Thoracic aorta (tissue), 2 donors: ENCODE results near the gene TMEFF1. TPM values are rescaled to one million over a fixed set of nuclear protein-coding genes. Genes with fewer than 3 reads are reported as not detected.

Experiments
- ATAC-seq: fragments of 150-250 bp; one replicate; pipeline ENCODE4 v1.8.0; 2017; ENCODE audit warnings: low read depth; ENCODE audit not compliant: insufficient number of reproducible peaks, low FRiP score
- DNase-seq: peaks from one replicate; pipeline ENCODE4 v3.0.0-alpha.2; 2020; ENCODE audit warnings: low spot score
- H3K27ac ChIP-seq, 2 donors: fragments of 200-600 bp; sonication (generic); 1 replicate in 1 of 2; 2 replicates in 1 of 2; pipeline ENCODE4 v1.5.1; 2016; ENCODE audit warnings: mild to moderate bottlenecking in 2 of 2, moderate library complexity in 2 of 2
- H3K27me3 ChIP-seq: fragments of 200-600 bp; sonication (generic); replicated peaks from 2 replicates; pipeline ENCODE4 v1.6.0; 2016; ENCODE audit warnings: mild to moderate bottlenecking; ENCODE audit not compliant: insufficient read depth
- H3K36me3 ChIP-seq: fragments of 200-600 bp; sonication (generic); one replicate; pipeline ENCODE4 v1.5.1; 2016
- H3K4me1 ChIP-seq, 2 donors: fragments of 200-600 bp; sonication (generic); 1 replicate in 1 of 2; 2 replicates in 1 of 2; pipeline versions ENCODE4 v1.5.1 to v1.6.0; 2016; ENCODE audit warnings: low read depth in 2 of 2, mild to moderate bottlenecking in 1 of 2; ENCODE audit not compliant: control insufficient read depth in 1 of 2
- H3K4me3 ChIP-seq: fragments of 200-600 bp; sonication (generic); 2 replicates; pipeline ENCODE4 v1.5.1; 2016; ENCODE audit warnings: mild to moderate bottlenecking
- H3K9me3 ChIP-seq: fragments of 200-600 bp; sonication (generic); 2 replicates; pipeline ENCODE4 v1.5.1; 2016
- CTCF ChIP-seq: fragments of 200-600 bp; sonication (generic); IDR thresholded peaks from one replicate; pipeline ENCODE4 v1.5.1; 2019; ENCODE audit warnings: antibody characterized with exemption
- total RNA-seq, 2 donors: library from RNA; depleted of rRNA; stranded (reverse); fragments of >200 nt; gene quantifications; one replicate each; pipeline versions ENCODE4 v1.1.0 to v1.2.3, GENCODE V29; 2016

TMEFF1 gene
- total RNA-seq, 2 donors from 2014 or later = not detected

- no peak for TF ChIP-seq CTCF
- Histone ChIP-seq H3K9me3 (no peaks in the 10 kb centered on the region), H3K4me1 (peaks cover 17 to 36% of the 10 kb centered on the region in 2 donors), H3K36me3 (no peaks in the 10 kb centered on the region), H3K4me3 (peak overlapping the region; percentile 88), H3K27me3 (no peaks in the 10 kb centered on the region), H3K27ac (peak overlapping the region; percentile 58 to 87)
- DNase-seq (no peak), ATAC-seq (peak; percentile 77)
These were observed 43.9 kb upstream of the TMEFF1 start for GRCh38 chr9:100428871-100429654.

- Histone ChIP-seq H3K36me3 (no peaks in the 10 kb centered on the region), H3K9me3 (no peaks in the 10 kb centered on the region), H3K4me1 (peaks cover 17 to 36% of the 10 kb centered on the region in 2 donors), H3K4me3 (no peak overlapping the region), H3K27ac (no peak overlapping the region), H3K27me3 (no peaks in the 10 kb centered on the region)
- DNase-seq = no peak
- no peak for TF ChIP-seq CTCF
- ATAC-seq = no peak
These were observed 42.5 kb upstream of the TMEFF1 start for GRCh38 chr9:100430286-100430940.

- no peaks in the 10 kb centered on the region for H3K27me3 ChIP-seq
- TF ChIP-seq CTCF = no peak
- no peak overlapping the region for H3K4me3 ChIP-seq
- ATAC-seq (no peak), DNase-seq (no peak)
- no peaks in the 10 kb centered on the region for H3K9me3 ChIP-seq
- no peaks in the 10 kb centered on the region for H3K36me3 ChIP-seq
- H3K27ac ChIP-seq = no peak overlapping the region
- peaks cover 12 to 26% of the 10 kb centered on the region in 2 donors for H3K4me1 ChIP-seq
These were observed 41.1 kb upstream of the TMEFF1 start for GRCh38 chr9:100431886-100432285.

- Histone ChIP-seq H3K9me3 (no peaks in the 10 kb centered on the region), H3K4me1 (peaks cover 12 to 25% of the 10 kb centered on the region in 2 donors), H3K27ac (no peak overlapping the region), H3K4me3 (no peak overlapping the region), H3K36me3 (no peaks in the 10 kb centered on the region), H3K27me3 (no peaks in the 10 kb centered on the region)
- DNase-seq (no peak), ATAC-seq (no peak)
- TF ChIP-seq CTCF = no peak
These were observed 40.2 kb upstream of the TMEFF1 start for GRCh38 chr9:100432736-100433135.

- H3K4me3 ChIP-seq = no peak overlapping the region
- no peaks in the 10 kb centered on the region for H3K36me3 ChIP-seq
- DNase-seq (no peak), ATAC-seq (no peak)
- H3K27me3 ChIP-seq = no peaks in the 10 kb centered on the region
- no peak overlapping the region for H3K27ac ChIP-seq
- H3K4me1 ChIP-seq = peaks cover 6 to 7% of the 10 kb centered on the region in 2 donors
- no peak for TF ChIP-seq CTCF
- no peaks in the 10 kb centered on the region for H3K9me3 ChIP-seq
These were observed 36.4 kb upstream of the TMEFF1 start for GRCh38 chr9:100436571-100436970.
